ENCODE results near the gene RASSF8. TPM values are rescaled to one million over a fixed set of nuclear protein-coding genes. Genes with fewer than 3 reads are reported as not detected.

The RASSF8 gene
- total RNA-seq, 1 donor, result 97.4 TPM

- Histone ChIP-seq H3K36me3 (ENCODE audit: insufficient read depth, low read length) (no peaks in the 10 kb centered on the region), H3K27ac (ENCODE audit: low read depth, low read length) (no peak overlapping the region), H3K4me3 (ENCODE audit: insufficient read depth, low read length) (no peak overlapping the region), H3K79me2 (ENCODE audit: insufficient read depth, low read length) (peaks cover 93% of the 10 kb centered on the region), H2AFZ (ENCODE audit: low read length) (no peak overlapping the region), H3K27me3 (ENCODE audit: insufficient read depth, low read length) (no peaks in the 10 kb centered on the region), H4K20me1 (ENCODE audit: insufficient read depth, low read length) (peaks cover 2% of the 10 kb centered on the region), H3K9me3 (ENCODE audit: low read depth, low read length) (no peaks in the 10 kb centered on the region), H3K4me2 (ENCODE audit: insufficient read depth, low read length) (no peak overlapping the region), H3K4me1 (ENCODE audit: insufficient read depth, low read length) (peaks cover 32% of the 10 kb centered on the region)
- TF ChIP-seq, protein P1, sequence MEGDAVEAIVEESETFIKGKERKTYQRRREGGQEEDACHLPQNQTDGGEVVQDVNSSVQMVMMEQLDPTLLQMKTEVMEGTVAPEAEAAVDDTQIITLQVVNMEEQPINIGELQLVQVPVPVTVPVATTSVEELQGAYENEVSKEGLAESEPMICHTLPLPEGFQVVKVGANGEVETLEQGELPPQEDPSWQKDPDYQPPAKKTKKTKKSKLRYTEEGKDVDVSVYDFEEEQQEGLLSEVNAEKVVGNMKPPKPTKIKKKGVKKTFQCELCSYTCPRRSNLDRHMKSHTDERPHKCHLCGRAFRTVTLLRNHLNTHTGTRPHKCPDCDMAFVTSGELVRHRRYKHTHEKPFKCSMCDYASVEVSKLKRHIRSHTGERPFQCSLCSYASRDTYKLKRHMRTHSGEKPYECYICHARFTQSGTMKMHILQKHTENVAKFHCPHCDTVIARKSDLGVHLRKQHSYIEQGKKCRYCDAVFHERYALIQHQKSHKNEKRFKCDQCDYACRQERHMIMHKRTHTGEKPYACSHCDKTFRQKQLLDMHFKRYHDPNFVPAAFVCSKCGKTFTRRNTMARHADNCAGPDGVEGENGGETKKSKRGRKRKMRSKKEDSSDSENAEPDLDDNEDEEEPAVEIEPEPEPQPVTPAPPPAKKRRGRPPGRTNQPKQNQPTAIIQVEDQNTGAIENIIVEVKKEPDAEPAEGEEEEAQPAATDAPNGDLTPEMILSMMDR (IDR thresholded peaks at IDR 0.05; ENCODE audit: extremely low read depth, low read depth, low read length), result no peak
- DNase-seq (ENCODE audit: insufficient read length, low spot score, missing footprints), result no peak
These were observed 42.4 kb downstream of the RASSF8 start for GRCh38 chr12:26000898-26001297.

DNA sequence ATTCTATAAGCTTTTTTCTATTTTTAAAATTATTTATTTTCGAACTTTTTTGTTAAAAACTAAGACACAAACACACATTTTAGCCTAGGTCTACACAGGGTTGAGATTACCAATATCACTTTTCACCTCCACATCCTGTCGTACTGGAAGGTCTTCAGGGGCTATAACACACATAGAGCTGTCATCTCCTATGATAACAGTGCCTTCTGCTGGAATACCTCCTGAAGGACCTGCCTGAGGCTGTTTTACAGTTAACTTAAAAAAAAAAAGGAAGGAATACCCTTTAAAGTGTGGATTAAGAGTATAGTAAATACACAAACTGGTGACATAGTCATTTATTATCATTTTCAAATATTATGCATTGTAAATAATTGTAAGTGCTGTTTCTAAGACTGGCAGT is 43.0 kb downstream of the RASSF8 start:
- H3K79me2 ChIP-seq (ENCODE audit: insufficient read depth, low read length), result peaks cover 93% of the 10 kb centered on the region
- H3K4me1 ChIP-seq (ENCODE audit: insufficient read depth, low read length), result peaks cover 26% of the 10 kb centered on the region
- H4K20me1 ChIP-seq (ENCODE audit: insufficient read depth, low read length), result peaks cover 2% of the 10 kb centered on the region
- no peaks in the 10 kb centered on the region for H3K27me3 ChIP-seq (ENCODE audit: insufficient read depth, low read length)
- H3K4me2 ChIP-seq (ENCODE audit: insufficient read depth, low read length), result no peak overlapping the region
- H3K4me3 ChIP-seq (ENCODE audit: insufficient read depth, low read length), result no peak overlapping the region
- TF ChIP-seq, protein P1 (IDR thresholded peaks at IDR 0.05; ENCODE audit: extremely low read depth, low read depth, low read length), result no peak
- H3K27ac ChIP-seq (ENCODE audit: low read depth, low read length), result no peak overlapping the region
- no peak overlapping the region for H2AFZ ChIP-seq (ENCODE audit: low read length)
- no peak for DNase-seq (ENCODE audit: insufficient read length, low spot score, missing footprints)
- no peaks in the 10 kb centered on the region for H3K36me3 ChIP-seq (ENCODE audit: insufficient read depth, low read length)
- no peaks in the 10 kb centered on the region for H3K9me3 ChIP-seq (ENCODE audit: low read depth, low read length)

- TF ChIP-seq, protein P1 (IDR thresholded peaks at IDR 0.05; ENCODE audit: extremely low read depth, low read depth, low read length), result no peak
- Histone ChIP-seq H3K27me3 (ENCODE audit: insufficient read depth, low read length) (no peaks in the 10 kb centered on the region), H4K20me1 (ENCODE audit: insufficient read depth, low read length) (peaks cover 2% of the 10 kb centered on the region), H3K36me3 (ENCODE audit: insufficient read depth, low read length) (peaks cover 4% of the 10 kb centered on the region), H3K4me2 (ENCODE audit: insufficient read depth, low read length) (no peak overlapping the region), H3K4me3 (ENCODE audit: insufficient read depth, low read length) (no peak overlapping the region), H3K79me2 (ENCODE audit: insufficient read depth, low read length) (peaks cover 95% of the 10 kb centered on the region), H2AFZ (ENCODE audit: low read length) (no peak overlapping the region), H3K9me3 (ENCODE audit: low read depth, low read length) (no peaks in the 10 kb centered on the region), H3K27ac (ENCODE audit: low read depth, low read length) (no peak overlapping the region), H3K4me1 (ENCODE audit: insufficient read depth, low read length) (peaks cover 11% of the 10 kb centered on the region)
- DNase-seq (ENCODE audit: insufficient read length, low spot score, missing footprints), result no peak
These were observed 44.6 kb downstream of the RASSF8 start for GRCh38 chr12:26003065-26003464.

- peaks cover 32% of the 10 kb centered on the region for H3K4me1 ChIP-seq (ENCODE audit: insufficient read depth, low read length)
- DNase-seq (ENCODE audit: insufficient read length, low spot score, missing footprints), result no peak
These were observed 49.1 kb downstream of the RASSF8 start for GRCh38 chr12:26007566-26007965.

More at GRCh38 chr12:26007566-26007965, 49.1 kb downstream of the RASSF8 start:
- Histone ChIP-seq H3K79me2 (ENCODE audit: insufficient read depth, low read length) (peaks cover 91% of the 10 kb centered on the region), H4K20me1 (ENCODE audit: insufficient read depth, low read length) (peaks cover 7% of the 10 kb centered on the region), H3K27me3 (ENCODE audit: insufficient read depth, low read length) (no peaks in the 10 kb centered on the region), H3K4me2 (ENCODE audit: insufficient read depth, low read length) (no peak overlapping the region), H2AFZ (ENCODE audit: low read length) (no peak overlapping the region), H3K9me3 (ENCODE audit: low read depth, low read length) (no peaks in the 10 kb centered on the region), H3K27ac (ENCODE audit: low read depth, low read length) (no peak overlapping the region), H3K4me3 (ENCODE audit: insufficient read depth, low read length) (no peak overlapping the region), H3K36me3 (ENCODE audit: insufficient read depth, low read length) (peaks cover 4% of the 10 kb centered on the region)
- TF ChIP-seq, protein P1 (IDR thresholded peaks at IDR 0.05; ENCODE audit: extremely low read depth, low read depth, low read length), result no peak
